ENCODE results near the gene CBX8. TPM values are rescaled to one million over a fixed set of nuclear protein-coding genes. Genes with fewer than 3 reads are reported as not detected.

The CBX8 gene
- total RNA-seq, 1 donor from 2014 or later = 8.6 TPM

- Mint-ChIP-seq H3K4me1 (ENCODE audit: low read depth) (peaks cover 23% of the 10 kb centered on the region), H3K27me3 (ENCODE audit: low read depth) (peaks cover 35% of the 10 kb centered on the region), H3K4me3 (ENCODE audit: low read depth) (no peak overlapping the region), H3K9me3 (no peaks in the 10 kb centered on the region), H3K36me3 (ENCODE audit: low read depth) (peaks cover 14% of the 10 kb centered on the region), H3K27ac (no peak overlapping the region)
- DNase-seq (ENCODE audit: low spot score) = no peak
- intact Hi-C loops (cut with micrococcal nuclease) = loop anchor here (2.0 to 5.0 kb wide), 3 partner anchors 13 to 195 kb away; partner anchors contain the start of gene CBX4
Measured at GRCh38 chr17:79797492-79798298, 818 bp upstream of the CBX8 start.

GRCh38 chr17:79796444-79796762, 474 bp downstream of the CBX8 start:
- Mint-ChIP-seq H3K27me3 (ENCODE audit: low read depth) (peaks cover 34% of the 10 kb centered on the region), H3K4me3 (ENCODE audit: low read depth) (peak overlapping the region; percentile 85), H3K9me3 (no peaks in the 10 kb centered on the region), H3K36me3 (ENCODE audit: low read depth) (peaks cover 14% of the 10 kb centered on the region), H3K4me1 (ENCODE audit: low read depth) (peaks cover 23% of the 10 kb centered on the region), H3K27ac (no peak overlapping the region)
- DNase-seq (ENCODE audit: low spot score) = no peak
- intact Hi-C loops (cut with micrococcal nuclease) = loop anchor here (2.0 to 5.0 kb wide), 3 partner anchors 14 to 196 kb away; partner anchors contain the start of gene CBX4

GRCh38 chr17:79795795-79796443, 958 bp downstream of the CBX8 start:
- no peak overlapping the region for H3K27ac Mint-ChIP-seq
- peaks cover 23% of the 10 kb centered on the region for H3K4me1 Mint-ChIP-seq (ENCODE audit: low read depth)
- DNase-seq (ENCODE audit: low spot score) = no peak
- H3K9me3 Mint-ChIP-seq = no peaks in the 10 kb centered on the region
- H3K4me3 Mint-ChIP-seq (ENCODE audit: low read depth) = peak overlapping the region; percentile 85
- H3K36me3 Mint-ChIP-seq (ENCODE audit: low read depth) = peaks cover 14% of the 10 kb centered on the region
- peaks cover 36% of the 10 kb centered on the region for H3K27me3 Mint-ChIP-seq (ENCODE audit: low read depth)
- intact Hi-C loops (cut with micrococcal nuclease) = loop anchor here (2.0 to 5.0 kb wide), 3 partner anchors 15 to 196 kb away; partner anchors contain the start of gene CBX4

- DNase-seq (ENCODE audit: low spot score) = no peak
- Mint-ChIP-seq H3K36me3 (ENCODE audit: low read depth) (peaks cover 12% of the 10 kb centered on the region), H3K9me3 (no peaks in the 10 kb centered on the region), H3K27me3 (ENCODE audit: low read depth) (peaks cover 36% of the 10 kb centered on the region), H3K4me1 (ENCODE audit: low read depth) (peaks cover 18% of the 10 kb centered on the region), H3K4me3 (ENCODE audit: low read depth) (no peak overlapping the region), H3K27ac (no peak overlapping the region)
- intact Hi-C loops (cut with micrococcal nuclease) = loop anchor here (5.0 kb wide), 1 partner anchor 197 kb away; no protein-coding TSS in a partner anchor
Measured at GRCh38 chr17:79794659-79795511, 2.0 kb downstream of the CBX8 start.

- no peaks in the 10 kb centered on the region for H3K9me3 Mint-ChIP-seq
- intact Hi-C loops (cut with micrococcal nuclease) = no loop called here
- H3K27ac Mint-ChIP-seq = no peak overlapping the region
- no peak overlapping the region for H3K4me3 Mint-ChIP-seq (ENCODE audit: low read depth)
- H3K36me3 Mint-ChIP-seq (ENCODE audit: low read depth) = peaks cover 12% of the 10 kb centered on the region
- no peak for DNase-seq (ENCODE audit: low spot score)
- peaks cover 34% of the 10 kb centered on the region for H3K27me3 Mint-ChIP-seq (ENCODE audit: low read depth)
- H3K4me1 Mint-ChIP-seq (ENCODE audit: low read depth) = peaks cover 12% of the 10 kb centered on the region
Measured at GRCh38 chr17:79793924-79794304, 3.0 kb downstream of the CBX8 start.

GRCh38 chr17:79792984-79793923, 3.6 kb downstream of the CBX8 start:
- Mint-ChIP-seq H3K36me3 (ENCODE audit: low read depth) (peaks cover 12% of the 10 kb centered on the region), H3K27me3 (ENCODE audit: low read depth) (peaks cover 34% of the 10 kb centered on the region), H3K9me3 (no peaks in the 10 kb centered on the region), H3K4me1 (ENCODE audit: low read depth) (peaks cover 10% of the 10 kb centered on the region), H3K4me3 (ENCODE audit: low read depth) (no peak overlapping the region), H3K27ac (no peak overlapping the region)
- intact Hi-C loops (cut with micrococcal nuclease) = no loop called here
- DNase-seq (ENCODE audit: low spot score) = no peak

- H3K36me3 Mint-ChIP-seq (ENCODE audit: low read depth) = peaks cover 12% of the 10 kb centered on the region
- no peak overlapping the region for H3K27ac Mint-ChIP-seq
- no peak overlapping the region for H3K4me3 Mint-ChIP-seq (ENCODE audit: low read depth)
- H3K4me1 Mint-ChIP-seq (ENCODE audit: low read depth) = peaks cover 10% of the 10 kb centered on the region
- H3K9me3 Mint-ChIP-seq = no peaks in the 10 kb centered on the region
- DNase-seq (ENCODE audit: low spot score) = no peak
- peaks cover 43% of the 10 kb centered on the region for H3K27me3 Mint-ChIP-seq (ENCODE audit: low read depth)
- intact Hi-C loops (cut with micrococcal nuclease) = no loop called here
Measured at GRCh38 chr17:79792341-79792871, 4.5 kb downstream of the CBX8 start.

GRCh38 chr17:79791735-79792161, 5.1 kb downstream of the CBX8 start:
- peaks cover 10% of the 10 kb centered on the region for H3K4me1 Mint-ChIP-seq (ENCODE audit: low read depth)

GRCh38 chr17:79790805-79791734, 5.8 kb downstream of the CBX8 start:
- no peak overlapping the region for H3K27ac Mint-ChIP-seq
- peaks cover 12% of the 10 kb centered on the region for H3K36me3 Mint-ChIP-seq (ENCODE audit: low read depth)
- intact Hi-C loops (cut with micrococcal nuclease) = loop anchor here (2.0 kb wide), 1 partner anchor 180 kb away; no protein-coding TSS in a partner anchor
- H3K27me3 Mint-ChIP-seq (ENCODE audit: low read depth) = peaks cover 49% of the 10 kb centered on the region
- no peak for DNase-seq (ENCODE audit: low spot score)
- peaks cover 7% of the 10 kb centered on the region for H3K4me1 Mint-ChIP-seq (ENCODE audit: low read depth)
- no peaks in the 10 kb centered on the region for H3K9me3 Mint-ChIP-seq
- H3K4me3 Mint-ChIP-seq (ENCODE audit: low read depth) = no peak overlapping the region

More at GRCh38 chr17:79791735-79792161, 5.1 kb downstream of the CBX8 start:
- no peak overlapping the region for H3K4me3 Mint-ChIP-seq (ENCODE audit: low read depth)
- no peak overlapping the region for H3K27ac Mint-ChIP-seq
- intact Hi-C loops (cut with micrococcal nuclease) = loop anchor here (2.0 kb wide), 1 partner anchor 179 kb away; no protein-coding TSS in a partner anchor
- H3K27me3 Mint-ChIP-seq (ENCODE audit: low read depth) = peaks cover 47% of the 10 kb centered on the region
- no peak for DNase-seq (ENCODE audit: low spot score)
- no peaks in the 10 kb centered on the region for H3K9me3 Mint-ChIP-seq
- H3K36me3 Mint-ChIP-seq (ENCODE audit: low read depth) = peaks cover 12% of the 10 kb centered on the region

- Mint-ChIP-seq H3K27me3 (ENCODE audit: low read depth) (peaks cover 49% of the 10 kb centered on the region), H3K36me3 (ENCODE audit: low read depth) (peaks cover 3% of the 10 kb centered on the region), H3K9me3 (no peaks in the 10 kb centered on the region), H3K4me3 (ENCODE audit: low read depth) (no peak overlapping the region), H3K27ac (no peak overlapping the region), H3K4me1 (ENCODE audit: low read depth) (peaks cover 1% of the 10 kb centered on the region)
- no peak for DNase-seq (ENCODE audit: low spot score)
- intact Hi-C loops (cut with micrococcal nuclease) = loop anchor here (2.0 kb wide), 1 partner anchor 181 kb away; no protein-coding TSS in a partner anchor
Measured at GRCh38 chr17:79789943-79790804, 6.7 kb downstream of the CBX8 start.

Data from activated T-helper 2 cell treated with anti-CD3 and anti-CD28 coated beads, Interferon-gamma antibody, Interleukin-2, Interleukin-4, amounts not matched to agents 10 μg/mL and 5 μg/mL and 100 μg/mL, durations not matched to agents 14 hours and 24 hours and 36 hours (primary cell).